GM21717 (cell line): ENCODE results near the gene KIF11.

ENCODE experiments used
- ATAC-seq: cut with Tn5 transposase; IDR thresholded peaks from one replicate; pipeline ENCODE4 v1.9.1; 2021; ENCODE audit warnings: mild to moderate bottlenecking, moderate library complexity; ENCODE audit not compliant: unreplicated experiment

Gene KIF11

DNA sequence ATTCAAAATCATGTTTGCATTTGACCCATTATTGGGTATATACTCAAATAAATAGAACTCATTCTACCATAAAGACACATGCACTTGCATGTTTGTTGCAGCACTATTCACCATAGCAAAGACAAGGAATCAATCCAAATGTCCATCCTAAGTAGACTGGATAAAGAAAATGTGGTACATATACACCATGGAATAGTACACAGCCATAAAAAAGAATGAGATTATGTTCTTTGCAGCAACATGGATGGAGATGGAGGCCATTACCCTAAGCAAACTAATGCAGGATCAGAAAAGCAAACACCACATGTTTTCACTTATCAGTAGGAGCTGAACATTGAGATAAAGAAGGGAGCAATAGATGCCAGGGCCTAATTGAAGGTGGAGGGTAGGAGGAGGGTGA is 84.8 kb downstream of the KIF11 start:
- no peak for ATAC-seq

DNA sequence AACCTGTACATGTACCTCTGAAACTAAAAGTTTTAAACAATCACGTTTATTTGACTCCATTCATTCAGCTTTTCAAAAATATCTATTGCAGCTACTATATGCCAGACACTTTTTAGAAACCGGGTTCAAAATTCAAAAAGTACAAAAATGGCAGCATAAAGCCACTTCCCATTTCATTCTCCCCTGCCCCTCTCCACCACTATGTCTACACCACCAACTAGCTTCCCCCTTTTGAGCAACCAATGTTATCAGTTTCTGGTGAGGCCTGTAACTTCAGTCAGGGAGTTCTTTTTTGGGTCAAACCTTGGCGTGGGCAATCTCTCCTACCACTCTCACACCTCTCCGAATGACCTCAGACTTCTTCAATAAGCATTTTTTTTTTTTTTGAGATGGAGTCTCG is 85.3 kb downstream of the KIF11 start:
- ATAC-seq = no peak

DNA sequence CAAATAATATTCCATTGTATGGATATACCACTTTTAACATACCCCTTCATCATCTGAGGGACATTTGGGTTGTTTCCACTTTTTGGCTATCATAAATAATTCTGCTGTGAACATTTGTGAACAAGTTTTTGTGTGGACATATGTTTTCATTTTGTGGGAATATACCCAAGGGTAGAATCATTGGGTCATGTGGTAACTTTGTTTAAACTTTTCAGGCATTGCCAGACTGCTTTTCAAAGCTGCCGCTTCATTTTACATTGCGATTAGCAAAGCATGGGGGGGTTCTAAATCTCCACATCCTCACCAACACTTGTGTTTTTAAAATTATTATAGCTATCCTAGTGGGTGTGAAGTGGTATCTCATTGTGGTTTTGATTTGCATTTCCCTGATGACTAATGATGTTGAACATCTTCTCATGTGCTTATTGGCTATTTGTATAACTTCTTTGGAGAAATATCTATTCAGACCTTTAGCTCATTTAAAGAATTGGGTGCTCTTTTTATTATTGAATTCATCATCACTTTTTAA is 88.4 kb downstream of the KIF11 start:
- ATAC-seq = no peak

DNA sequence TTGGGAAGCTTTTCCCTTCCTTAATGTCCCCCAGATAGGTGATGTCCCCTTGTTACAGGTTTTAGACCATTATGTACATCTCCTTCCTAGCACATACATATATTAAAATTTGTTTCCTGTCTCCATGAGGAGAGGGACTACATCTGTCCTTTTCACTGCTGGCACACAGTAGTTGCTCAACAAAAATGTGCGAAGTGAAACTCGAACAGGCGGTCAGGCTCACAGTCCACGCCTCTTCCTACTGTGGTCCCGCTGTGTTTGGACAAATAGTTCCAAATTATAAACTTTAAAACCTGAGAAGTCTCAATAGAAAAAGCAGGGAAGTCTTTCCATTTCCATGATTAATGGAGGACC is 95.6 kb downstream of the KIF11 start:
- no peak for ATAC-seq

DNA sequence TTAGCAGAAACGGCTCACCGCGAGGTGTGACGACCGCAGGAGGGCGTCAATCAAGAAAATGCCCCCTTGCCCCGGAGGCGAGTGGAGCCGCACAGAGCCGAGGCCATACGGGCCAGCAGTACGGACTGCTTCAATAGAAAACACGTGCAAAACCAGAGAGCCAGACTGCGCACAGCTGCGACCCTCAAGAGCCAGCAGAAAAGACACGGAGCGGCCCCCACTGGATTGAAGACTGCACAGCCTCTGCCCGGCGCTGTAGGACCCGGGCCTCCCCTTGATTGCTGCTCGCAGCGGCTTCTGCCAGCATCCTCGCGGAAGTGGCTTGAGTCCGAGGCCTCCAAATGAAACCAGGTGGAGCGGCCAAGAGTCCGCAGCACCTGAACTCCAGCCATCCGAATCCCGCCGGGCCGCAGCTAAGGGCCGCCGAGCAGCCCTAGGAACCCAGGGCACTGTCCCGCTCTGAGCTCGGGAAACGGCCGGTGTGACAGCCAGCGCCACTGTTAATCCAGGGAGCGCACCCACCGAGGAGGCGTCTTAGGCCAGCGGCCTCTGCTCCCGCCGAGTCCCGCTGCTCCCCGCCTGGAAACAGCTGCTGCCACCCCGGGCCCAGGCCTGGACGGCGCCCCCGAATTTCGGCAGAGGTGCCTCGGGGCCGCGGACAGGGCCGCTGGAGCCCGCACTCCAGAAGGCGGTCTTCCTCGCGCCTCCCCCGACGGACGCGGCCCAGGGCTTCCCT is 96.2 kb downstream of the KIF11 start:
- no peak for ATAC-seq

DNA sequence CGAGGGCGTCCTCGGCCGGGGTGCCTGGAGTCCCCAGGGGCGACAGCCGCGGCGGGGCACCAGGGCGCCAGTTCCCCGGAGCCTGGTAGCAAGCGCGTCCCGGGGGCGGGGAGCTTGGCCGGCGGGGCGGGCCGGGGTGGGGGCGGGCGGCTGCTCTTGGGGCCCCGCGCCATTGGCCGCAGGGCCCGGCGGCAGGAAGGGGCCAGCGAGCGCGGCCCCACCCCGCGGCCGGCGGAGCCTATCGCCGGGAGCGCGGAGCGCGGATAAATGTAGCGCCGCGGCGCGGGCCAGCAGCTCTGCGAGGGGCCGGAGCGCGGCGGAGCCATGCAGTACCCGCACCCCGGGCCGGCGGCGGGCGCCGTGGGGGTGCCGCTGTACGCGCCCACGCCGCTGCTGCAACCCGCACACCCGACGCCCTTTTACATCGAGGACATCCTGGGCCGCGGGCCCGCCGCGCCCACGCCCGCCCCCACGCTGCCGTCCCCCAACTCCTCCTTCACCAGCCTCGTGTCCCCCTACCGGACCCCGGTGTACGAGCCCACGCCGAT is 96.8 kb downstream of the KIF11 start, which contains the start of gene HHEX:
Gene HHEX (plus strand): TSS at position 293 of the 548 bp plus-strand sequence. CDS start 32 bp downstream, at position 325.
- ATAC-seq = no peak

DNA sequence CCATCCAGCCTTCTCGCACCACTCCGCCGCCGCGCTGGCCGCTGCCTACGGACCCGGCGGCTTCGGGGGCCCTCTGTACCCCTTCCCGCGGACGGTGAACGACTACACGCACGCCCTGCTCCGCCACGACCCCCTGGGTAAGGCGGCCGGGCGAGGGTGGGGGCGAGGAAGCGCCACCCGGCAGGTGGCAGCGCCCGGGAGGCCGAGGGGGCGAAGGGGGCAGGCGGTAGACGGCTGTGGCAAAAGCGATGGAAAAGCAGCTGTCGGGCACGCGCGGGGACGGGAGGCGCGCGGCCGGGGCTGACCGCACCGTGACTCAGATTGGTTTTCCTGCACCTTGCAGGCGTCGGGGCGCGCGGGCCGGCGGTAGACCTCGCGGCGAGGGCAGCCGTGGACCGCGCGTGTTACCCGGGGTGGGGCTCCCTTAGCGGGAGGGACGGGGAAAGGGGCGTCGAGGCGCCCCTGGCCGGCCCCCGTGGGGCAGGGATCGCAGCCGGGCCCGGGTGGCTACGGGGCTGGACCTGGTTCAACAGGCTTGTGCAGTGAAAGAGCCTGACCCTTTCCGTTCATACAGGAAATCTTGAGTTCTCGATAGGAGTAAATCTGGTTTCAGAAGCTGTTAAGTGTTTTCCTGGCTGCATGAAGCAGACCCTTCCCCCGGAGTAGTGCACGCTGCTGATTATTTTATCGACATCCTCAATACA is 97.4 kb downstream of the KIF11 start:
- no peak for ATAC-seq

DNA sequence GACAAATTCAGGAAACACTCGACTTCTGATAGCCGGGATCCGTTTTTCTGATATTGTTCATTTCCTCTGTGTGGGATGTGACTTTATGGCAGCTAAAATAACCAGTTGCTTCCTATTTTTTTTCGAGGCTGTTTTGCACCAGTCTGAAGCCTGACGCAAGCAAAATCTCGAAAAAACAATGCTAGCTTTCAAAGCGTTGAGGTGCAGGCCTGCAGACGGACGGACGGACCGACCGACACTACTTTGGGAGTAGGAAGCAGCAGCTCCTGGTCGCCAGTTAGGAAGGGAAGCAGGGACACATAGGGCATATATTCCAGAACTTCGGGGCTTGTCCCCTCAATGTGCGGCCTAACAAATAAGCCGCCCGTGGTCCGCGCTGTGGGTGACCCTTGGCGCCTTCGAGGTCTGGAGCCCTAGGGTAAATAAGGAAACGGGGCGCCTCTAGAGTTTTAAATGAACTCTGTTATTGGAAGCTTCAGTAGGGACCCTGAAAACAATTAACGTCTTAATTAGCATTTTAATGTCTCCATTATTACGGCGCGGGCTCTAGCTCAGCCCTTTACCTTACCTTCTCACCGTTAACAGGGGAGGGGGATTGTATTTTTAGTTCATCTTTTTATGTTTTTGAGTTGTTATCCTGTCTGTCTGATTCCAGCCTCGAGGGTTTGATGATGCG is 98.1 kb downstream of the KIF11 start:
- ATAC-seq = no peak

DNA sequence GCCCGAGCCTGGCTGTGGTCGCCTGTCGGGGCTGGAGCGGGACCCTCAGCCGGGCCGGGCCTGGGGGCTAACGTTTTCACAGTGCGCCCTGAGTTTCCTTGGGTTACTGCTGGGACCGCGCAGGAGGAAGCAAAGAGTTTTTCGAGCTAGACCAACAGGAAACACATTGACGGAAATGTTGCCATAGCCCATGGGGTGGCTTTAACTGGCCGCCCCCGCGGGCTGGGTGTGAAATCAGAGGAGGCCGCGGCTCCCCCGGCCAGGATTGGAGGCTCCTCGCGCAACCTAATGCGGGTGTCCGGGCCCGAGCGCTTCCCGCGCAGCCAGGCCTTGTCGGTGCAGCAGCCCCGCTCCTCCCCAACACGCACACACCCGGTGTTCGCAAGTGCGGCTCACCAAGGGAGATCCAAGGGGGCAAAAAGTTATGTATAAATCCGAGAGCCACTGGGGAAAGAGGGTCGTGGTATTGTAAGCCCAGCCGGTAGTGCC is 98.7 kb downstream of the KIF11 start:
- no peak for ATAC-seq

DNA sequence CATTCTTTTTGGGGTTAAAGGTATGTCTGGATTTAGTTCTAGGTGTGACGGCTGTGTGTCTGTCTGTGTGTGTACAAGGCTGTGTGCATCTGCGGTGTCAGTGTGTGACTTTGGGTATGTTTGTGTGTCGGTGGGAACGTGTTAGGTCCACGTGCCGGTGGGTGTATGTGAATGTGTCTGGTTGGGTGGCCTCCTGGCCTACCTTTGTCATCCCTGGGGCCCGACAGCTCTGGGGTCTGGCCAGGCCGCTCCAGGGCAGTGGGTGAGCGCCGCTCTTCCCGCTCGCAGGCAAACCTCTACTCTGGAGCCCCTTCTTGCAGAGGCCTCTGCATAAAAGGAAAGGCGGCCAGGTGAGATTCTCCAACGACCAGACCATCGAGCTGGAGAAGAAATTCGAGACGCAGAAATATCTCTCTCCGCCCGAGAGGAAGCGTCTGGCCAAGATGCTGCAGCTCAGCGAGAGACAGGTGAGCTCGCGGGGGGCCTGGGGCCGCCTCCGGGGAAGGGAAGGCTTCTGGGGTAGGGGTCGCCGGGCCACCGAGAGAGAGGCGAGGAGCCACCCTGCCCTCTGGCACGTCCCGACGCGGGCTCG is 99.2 kb downstream of the KIF11 start:
- no peak for ATAC-seq

DNA sequence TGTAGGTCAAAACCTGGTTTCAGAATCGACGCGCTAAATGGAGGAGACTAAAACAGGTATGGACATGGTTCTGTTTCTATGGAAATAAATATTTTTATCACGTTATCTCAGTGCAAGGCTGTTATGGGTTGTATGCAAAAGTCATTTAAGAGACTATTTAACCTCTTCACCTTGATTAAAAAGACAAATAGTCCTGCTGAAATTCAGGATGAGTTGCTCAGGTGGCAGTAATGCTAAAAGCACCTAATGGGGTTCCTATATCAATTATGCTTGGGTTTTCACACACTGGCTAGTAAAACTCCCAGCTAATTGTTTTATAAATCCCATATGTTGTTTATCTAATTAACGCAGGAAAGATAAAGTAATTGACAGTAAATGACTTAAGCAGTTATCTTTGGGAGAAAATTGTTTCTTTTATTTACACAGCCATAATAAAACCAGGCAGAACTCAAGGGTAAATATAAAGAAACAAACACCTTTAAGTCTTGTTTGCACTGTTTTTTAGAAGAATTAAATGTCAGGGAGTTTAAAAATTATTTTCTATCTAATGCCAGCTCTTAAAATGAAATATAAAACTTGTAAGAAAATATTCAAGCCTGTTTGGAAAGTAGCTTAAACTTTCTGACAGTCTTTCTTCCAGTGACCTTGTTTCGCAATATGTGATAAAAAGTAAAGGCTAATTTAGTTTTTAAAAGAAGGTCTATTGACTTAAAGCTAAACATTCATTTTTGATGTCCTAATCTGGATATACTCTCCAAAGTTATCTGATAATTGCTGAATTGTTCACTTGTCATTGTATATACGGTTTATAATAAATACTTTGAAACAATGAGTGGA is 100.0 kb downstream of the KIF11 start:
- no peak for ATAC-seq

DNA sequence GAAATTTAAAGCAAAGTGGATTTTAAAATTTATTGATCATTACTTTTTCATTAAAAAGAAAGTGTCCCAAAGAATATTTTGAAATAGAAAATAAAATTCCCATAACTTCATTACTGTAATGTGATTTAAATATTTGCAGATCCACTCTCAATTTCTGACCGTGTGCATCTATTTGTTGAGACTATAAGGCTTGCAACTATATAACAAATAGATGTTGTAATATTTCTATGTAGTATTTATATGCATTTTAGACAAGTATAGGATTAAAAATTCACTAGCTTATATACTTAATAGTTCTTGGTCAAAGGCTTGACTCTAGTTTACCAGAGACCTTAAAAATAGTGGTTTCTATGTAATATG is 100.6 kb downstream of the KIF11 start:
- ATAC-seq = no peak

DNA sequence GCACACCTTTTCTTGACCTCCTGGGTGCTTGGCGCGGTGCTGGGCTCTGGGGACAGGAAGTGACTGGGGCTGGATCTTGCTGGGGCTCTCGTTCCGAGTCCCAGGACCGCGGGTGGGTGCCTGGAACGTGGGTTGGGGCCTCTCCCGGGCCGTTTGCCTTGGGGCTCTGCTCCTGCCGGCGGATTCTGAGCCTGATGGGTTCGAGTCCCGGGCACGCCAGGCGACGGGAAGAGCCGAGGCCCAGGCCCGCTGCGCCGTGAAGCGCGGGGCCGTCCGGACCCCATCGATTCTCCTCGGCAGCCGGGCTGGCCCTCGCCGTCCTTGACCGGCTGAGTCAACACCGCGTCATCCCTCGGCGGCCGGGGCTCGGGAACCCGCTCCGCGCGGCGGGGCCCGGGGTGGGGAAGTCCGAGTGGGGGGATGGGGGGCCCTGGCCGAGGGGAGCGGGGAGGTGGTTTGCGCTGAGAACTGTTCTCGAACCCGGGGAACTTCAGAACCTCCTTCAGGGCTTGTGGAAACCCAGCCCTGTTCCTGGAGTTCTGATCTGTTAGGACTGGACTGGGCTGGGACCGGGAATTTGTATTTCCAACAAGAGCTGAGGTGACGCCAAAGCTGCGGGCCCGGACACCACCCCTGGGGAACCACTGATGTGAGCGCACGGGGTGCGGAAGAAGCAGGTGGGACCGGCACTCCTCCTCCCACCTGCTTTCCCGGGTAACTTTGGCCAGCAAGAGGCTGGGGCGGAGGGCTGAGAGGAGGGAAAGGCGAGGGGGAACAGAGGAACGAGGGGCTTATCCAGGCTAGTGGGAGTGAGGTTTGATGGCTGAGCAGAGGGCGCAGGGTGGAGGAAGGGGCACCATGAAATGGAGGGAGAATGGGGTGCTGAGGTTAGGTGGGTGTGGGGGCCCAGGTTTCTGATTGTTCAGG is 103.0 kb downstream of the KIF11 start:
- ATAC-seq = no peak

DNA sequence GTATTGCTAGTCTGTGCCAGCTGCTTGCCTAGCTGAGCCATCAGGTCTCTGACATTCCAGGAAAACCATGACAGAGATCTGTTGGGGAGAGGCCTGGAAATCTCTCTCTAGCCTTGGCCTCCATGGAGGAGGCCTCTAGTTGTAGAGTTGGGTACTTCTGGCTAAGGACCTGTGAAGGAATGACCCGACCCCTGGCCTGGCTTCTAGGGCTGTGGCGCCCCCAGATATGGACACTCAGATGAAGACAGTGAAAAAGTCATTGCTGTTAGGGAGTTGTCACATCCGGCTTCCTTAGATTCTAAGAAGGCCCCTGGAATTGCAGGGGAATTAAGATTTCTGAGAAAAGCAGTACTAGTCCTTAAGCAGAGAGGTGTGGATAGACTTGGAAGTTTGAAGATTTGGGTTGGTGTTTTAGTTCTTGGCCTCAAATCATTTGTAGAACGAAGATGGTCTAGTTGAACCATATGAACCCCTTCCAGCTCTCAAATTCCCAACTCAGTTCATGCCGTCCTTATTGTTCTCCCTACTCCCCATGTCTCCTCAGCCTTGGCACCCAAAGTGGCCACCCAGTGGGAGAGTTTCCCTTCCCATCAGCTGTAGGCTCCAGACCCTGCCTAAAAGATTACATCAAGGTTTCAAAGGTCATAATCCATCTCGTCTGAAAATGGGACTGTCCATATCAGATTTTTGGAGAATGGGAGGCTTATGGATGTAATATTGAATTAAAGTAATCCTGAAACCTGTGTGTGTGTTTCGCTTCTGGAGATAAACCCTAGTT is 103.9 kb downstream of the KIF11 start:
- no peak for ATAC-seq

DNA sequence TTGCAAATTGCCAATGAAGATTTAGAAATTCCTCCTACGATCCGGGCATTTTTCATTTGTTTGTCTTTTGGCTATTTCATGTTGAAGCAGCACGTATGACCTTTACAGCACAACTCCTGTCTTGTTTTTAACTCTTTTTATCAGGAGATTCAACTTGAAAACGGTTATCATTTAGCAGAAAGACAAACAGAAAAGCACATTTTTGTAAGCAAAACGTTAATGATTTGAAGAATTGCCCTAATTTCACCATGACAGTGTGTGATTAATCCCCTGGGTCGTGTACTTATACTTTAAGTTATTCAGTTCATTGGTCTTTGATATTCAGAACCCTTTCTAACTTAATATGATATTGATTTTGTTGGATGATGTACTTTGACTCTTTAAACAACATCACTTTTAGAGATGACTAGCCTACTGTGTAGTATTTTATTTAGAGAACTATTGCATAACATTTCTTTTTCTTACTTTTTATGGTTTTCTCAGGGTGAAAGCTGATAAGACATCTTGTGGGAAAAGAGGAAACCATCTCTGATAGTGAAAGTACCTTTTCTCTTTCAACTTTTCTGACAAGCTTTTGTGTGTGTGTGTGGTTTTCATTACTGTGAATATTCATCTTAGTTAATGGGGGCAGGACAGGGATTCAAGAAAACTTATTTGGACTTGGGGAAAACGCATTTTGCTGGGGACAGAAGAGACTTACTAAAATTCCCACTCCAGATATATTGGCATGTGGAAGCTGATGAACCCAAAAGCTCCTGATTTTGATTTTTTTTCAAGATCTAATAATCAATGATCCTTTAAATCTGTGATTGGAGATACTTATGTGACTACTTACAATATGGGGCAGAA is 105.0 kb downstream of the KIF11 start:
- no peak for ATAC-seq

DNA sequence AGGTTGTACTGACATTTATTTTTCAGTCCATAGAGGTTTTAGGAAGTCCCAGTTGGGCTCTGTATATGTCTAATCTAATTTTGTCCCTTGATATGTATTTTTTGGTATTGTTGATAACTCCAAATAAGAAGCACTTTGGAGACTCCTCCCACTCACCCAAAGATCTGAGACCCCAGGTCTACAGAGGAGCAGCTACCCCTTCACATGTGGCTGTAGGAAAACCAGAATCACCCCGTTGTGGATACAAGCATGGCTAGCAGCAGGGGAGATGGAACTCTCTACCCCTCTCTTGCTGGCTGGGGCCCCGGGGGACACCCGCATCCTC is 106.2 kb downstream of the KIF11 start:
- ATAC-seq = no peak

DNA sequence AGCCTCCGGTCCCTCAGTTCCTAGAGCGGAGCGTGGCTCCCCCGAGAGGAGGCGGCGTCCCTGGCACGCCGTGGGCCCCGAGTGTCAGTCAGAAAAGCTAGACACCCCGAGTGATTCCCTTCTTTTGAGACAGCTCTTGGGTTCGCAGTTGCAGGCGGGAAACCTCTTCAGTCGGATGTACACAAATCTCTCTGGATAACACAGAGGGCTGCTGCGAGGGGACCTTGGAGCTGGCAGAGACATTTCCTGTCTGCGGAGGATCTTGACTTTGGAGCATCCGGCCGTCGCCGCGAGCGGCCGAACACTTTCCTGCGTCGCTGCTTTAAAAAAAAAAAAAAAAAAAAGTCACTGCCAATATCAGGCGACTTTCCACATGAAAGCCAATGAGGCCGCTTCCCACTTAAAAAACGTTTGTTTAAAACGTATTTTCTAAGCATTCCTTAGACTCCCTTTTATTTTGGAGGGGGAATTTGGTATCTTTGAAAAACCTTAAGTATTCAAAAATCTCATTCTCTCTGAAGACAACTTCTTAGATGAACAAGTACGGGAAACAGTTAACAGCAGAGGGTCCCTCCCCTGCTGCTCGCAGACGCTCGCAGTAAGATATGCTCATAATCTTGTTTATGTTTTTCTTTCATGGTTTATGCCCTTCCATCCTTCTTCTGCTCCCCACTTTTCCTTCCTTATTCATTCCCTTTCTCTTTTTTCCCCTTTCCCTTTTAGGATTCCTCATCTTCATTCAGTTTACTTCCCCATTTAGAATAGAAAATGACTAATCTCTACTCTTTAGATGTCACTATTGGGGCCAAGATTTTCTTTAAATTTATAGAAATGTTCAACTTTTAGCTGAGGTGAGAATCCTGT is 106.8 kb downstream of the KIF11 start:
- no peak for ATAC-seq
